ENCODE measurements around the gene TMC4.

GRCh38 chr19:54201980-54202379 lies 29.0 kb upstream of the TMC4 start:
- TF ChIP-seq CTCF (IDR thresholded peaks at IDR 0.05; ENCODE audit: low read depth, low read length) = no peak
- TF ChIP-seq EZH2phosphoT487 (IDR thresholded peaks at IDR 0.05; ENCODE audit: low read depth) = no peak

Measured in OCI-LY3 (cell line).